Effector CD8-positive, alpha-beta T cell (primary cell): ENCODE results near the gene PDCD1.

Experiments
- DNase-seq: peaks from one replicate; lab custom pipeline; 2025; lab: John Stamatoyannopoulos, UW

Gene PDCD1

DNA sequence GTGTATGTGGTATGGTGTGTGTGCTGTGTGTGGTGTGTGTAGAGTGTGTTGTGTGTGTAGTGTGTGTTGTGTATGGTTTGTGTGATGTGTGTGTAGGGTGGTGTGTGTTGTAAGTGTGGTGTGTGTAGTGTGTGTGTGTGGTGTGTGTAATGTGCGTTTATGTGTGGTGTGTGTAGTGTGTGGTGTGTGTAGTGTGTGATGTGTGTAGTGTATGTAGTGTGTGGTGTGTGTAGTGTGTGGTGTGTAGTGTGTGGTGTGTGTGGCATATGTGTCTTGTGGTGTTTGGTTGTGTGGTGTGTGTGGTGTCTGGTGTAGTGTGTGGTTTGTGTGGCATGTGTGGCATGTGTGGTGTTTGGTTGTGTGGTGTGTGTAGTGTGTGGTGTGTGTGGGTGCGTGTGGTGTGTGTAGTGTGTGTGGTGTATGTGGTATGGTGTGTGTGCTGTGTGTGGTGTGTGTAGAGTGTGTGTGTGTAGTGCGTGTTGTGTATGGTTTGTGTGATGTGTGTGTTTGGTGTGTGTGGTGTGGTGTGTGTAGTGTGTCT is 6.8 kb upstream of the PDCD1 start:
- no peak for DNase-seq

DNA sequence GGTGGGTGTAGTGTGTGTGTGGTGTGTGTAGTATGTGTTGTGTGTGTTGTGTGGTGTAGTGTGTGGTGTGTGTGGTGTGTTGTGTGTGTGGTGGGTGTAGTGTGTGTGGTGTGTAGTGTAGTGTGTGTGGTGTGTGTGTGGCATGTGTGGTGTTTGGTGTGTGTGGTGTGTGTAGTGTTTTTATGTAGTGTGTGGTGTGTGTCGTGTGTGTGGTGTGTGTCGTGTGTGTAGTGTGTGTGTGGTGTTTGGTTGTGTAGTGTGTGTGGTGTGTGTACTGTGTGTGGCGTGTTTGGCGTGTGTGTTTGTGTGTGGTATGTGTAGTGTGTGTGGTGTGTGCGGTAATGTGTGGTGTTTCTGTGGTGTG is 6.1 kb upstream of the PDCD1 start:
- DNase-seq: no peak

DNA sequence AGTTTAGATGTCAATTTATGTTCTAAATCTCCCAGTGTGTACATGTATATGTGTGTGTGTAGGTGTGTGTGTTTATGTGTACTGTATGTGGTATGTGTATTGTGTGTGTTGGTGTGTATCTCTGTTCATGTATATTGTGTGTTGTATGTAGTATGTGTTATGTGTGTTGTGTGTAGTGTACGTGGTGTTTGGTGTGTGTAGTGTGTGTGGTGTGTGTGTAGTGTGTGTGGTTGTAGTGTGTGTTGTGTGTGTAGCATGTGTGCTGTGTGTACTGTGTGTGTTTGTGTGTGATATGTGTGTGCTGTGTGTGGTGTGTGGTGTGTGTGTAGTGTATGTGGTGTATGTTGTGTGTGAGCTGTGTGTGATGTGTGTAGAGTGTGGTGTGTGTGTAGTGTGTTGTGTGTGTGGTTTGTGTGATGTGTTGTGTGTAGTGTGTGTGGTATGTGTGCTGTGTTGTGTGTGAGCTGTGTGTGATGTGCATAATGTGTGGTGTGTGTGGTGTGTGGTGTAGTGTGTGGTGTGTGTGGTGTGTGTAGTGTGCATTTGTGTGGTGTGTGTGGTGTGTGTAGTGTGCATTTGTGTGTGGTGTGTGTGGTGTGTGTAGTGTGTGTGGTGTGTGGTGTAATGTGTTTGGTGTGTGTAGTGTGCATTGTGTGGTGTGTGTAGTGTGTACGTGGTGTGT is 5.6 kb upstream of the PDCD1 start:
- no peak for DNase-seq

DNA sequence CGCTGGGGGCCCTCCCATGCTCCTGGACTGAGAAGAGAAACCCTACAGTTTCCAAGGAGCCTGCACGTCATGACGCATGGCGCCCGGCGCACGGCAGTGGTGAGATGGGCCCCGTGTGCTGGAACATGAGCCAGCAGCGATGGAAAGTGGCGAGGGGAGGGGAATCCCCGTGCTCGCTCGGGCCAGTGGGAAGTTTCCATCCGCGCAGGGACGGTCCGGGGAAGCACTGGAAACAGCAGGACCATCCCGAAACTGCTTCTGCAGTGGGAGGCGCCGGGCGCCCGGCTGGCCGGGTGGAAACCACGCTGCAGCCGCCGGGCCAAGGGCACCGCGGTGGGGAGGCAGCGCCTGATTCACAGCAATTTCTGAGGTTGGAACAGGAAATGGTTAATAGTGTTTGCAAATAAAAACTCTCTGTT is 4.9 kb upstream of the PDCD1 start:
- no peak for DNase-seq

DNA sequence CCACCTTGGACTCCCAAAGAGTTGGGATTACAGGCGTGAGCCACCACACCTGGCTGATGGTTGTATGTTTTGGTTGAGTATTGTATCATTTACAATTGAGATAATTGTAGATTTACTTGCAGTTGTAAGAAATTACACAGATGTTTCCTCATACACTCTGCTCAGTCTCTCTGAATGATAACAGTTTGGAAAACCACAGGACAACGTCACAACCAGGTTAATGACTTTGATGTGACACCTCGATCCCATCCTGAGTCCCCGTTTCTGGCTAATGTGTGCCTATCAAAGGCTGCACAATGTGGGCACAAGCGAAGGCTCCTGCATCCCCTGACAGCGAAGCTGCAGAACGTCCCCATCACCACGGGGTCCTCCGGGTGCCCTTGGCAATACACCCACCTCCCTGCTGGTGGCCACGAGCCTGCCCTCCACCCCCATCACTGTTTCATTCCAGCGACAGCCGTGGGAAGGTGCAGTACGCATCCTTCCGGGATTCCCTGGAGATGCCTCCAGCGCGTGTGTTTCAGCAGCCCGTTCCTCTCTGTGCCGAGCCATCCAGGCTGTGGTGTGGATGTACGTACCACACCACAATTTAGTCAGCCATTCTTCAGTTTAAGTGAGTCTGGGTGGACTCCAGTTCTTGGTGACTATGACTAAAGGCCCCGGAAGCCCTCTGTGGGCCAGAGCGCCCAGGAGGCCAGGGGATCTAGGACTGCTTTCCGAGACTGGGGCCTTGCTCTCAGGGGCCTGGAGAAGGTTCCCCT is 4.3 kb upstream of the PDCD1 start:
- no peak for DNase-seq

DNA sequence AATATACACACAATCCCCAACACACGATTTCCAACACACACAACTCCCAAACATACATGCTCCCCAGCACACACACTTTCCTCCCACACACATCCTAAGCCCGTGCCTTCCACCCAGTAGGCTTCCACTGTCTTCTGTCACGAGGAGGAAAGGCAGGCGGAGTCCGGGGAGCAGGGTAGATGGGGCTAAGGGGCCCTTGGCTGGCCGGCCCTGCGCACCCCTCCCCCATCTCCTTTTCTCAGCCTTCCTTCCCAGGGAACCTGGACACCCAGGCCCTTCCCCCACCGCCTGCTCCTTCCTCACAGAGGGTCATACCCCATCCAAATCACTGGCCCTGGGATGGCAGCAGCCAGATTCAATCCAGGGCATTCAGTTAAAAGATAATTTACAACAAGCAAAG is 3.4 kb upstream of the PDCD1 start:
- DNase-seq: no peak

DNA sequence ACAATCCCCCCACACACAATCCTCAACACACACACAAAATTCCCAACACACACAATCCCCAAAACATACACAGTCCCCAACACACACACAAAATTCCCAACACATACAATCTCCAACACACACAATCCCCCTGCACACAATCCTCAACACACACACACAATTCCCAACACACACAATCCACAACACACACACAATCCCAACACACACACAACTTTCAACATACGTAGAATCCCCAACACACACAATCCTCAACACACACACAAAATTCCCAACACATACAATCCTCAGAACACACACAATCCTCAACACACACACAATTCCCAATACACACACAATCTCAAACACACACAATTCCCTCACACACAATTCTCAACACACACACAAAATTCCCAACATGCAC is 2.6 kb upstream of the PDCD1 start:
- no peak for DNase-seq

DNA sequence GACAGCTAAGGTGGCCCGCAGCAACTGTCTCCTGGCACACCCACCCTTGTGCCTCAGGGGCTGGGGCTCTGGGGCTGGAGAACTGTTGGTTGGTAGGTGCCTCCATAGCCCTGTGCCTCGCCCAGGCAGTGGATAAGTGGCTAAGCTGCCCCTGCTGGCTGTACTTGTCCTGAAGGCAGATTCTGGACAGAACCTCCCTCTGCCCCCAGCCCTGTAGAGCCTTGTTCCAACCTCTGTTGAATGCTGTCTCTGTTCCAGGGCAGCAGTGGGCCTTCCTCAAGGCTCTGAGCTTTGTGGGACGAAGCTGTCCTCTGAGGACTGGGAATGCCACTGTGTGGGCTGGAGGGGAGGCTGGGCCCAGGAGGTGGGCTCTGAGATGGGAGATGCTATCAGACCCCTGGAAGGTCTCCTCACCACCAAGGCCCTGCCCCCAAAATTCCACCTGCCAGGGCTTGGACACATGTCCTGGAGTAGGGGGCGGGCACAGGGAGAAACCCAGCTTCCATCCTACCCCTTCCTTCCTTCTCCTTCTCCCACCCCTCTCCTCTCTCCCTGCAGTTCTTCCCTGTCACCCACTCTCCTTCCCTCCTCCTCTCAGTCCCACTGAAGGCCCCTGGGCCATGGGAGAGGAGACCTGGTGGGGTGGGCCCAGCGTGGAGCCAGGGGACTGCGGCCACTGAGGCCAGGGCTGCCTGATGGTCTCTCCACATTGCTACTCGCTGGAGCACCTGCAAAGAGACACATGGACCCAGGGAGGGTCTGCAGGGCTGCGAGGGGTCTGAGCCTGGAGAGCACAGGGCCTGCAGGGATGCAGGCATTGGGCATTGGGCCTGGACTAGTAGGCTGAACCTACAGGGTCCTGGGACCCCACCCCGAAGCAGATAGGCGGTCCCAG is 1.7 kb upstream of the PDCD1 start:
- no peak for DNase-seq

DNA sequence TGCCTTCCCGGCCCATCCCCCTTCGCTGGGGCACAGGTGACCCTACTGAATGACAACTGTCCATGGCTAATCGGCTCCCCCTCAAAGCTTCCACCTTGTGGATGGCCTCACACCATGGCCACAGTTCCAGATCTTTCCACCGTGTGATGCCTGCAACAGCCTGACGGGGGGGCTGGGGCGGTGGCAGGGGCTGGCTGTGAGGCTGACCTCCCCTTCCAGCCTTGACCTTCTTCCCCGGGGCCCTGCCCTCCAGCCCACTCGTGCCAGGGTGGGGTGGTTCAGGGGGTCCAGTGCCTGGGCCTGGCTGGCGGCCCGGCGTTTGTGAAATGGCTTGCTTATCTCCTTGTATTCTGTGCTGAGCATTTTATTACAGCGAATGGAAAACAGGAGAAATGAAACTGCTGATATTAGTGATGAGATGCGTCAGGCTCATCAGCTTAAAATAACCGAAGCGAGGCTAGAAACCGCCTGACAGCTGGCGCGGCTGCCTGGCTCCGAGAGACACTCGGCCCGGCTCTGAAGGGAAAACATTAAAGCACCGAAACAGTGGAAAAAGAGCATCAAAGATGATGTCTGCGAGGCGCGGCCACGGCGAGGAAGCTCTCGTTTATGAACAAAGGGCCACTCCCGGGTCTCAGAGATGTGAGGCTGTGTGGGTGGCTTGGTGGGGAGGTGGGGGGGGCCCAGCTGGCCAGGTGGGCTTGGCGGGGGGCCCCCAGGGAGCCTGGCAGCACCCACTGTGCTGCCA is 916 bp upstream of the PDCD1 start:
- DNase-seq: no peak

DNA sequence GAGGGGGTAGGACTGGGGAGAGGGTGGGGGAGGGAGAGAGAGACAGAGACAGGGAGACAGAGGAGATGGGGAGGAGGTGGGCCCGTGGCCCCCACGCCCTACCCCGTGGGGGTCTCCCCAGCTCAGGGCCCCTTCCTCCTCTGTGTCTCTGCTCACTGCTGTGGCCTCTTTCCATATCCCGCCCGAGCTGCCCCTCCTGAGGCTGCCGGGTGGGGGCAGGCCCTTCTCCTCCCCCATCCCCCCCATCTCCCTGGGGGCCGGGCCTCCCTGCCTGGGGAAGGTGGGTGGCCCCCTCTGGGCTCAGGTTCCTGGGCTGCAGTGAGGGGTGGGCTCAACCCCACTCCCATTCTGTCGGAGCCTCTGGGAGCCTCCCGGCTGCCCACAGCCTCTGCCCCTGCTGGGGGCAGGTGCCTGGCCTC is 332 bp upstream of the PDCD1 start:
- DNase-seq: no peak

DNA sequence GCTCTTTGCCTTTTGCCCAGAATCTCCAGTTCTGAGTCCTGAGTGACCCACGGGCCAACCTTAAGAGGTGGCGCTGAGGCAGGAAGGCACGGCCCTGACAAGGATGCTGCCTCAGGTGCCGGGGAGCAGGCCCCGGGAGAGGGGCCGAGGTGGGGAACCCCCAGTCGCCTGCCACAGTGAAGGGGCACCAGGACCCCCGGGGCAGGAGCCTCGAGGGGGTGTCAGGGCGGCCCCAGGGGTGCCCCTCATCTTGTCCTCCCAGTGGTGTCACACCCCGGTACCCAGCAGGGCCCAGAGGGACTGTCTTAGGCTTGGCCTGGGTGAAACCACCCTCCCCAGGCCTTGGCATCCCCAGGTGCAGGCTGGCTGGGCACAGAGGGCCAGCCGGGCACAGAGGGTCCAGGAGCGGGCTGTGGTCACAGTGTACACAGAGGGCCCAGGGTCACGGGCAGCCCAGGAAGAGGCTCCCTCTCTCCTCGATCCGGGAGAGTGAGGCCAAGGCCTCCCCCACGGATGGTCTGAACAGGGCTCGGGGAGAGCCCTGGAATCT is 1.0 kb downstream of the PDCD1 start:
- DNase-seq: no peak

DNA sequence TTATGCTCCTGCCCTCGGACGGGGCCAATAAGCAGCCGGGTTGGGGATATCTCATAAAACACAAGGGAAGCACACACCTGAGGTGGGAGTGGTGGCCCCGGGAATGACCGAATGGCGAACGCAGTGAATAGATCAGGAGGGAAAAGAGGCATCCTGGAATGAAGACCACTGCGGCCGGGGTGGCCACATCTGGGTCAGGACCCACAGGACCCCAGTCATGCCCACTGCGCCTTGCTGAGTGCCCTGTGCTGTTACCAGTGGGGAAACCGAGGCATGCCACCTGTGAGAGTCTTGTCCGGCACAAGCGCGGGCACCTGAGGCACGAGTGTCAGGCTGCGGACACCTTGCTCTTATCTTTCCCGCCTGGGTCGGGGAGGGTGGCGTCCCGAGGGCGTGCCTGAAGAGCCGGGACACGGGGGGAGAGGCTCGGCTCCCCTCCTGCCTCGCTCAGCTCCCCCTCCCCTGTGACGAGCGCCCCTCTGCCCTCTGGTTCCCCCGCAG is 1.6 kb downstream of the PDCD1 start:
- DNase-seq: no peak

DNA sequence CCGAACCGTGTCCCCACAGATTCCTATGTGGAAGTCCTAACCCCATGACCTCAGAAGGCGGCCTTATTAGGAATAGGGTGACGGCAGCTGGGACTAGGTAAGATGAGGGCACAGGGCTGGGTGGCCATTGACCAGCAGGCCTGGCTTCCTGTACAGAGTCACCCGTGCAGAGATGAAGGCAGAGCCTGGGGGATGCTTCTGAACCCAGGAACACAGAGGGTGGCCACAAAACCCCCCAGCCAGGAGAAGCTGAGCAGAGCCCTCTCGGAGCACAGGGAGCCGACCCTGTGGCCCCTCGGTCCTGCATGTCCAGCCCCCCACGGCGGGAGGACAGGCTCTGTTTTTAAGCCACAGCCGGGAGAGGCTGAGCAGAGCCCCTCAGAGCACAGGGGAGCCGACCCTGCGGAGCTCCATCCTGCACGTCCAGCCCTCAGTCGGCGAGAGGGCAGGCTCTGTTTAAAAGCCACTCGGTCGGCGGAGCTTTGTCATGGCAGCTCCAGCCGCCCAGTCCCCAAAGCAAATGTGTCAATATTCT is 2.7 kb downstream of the PDCD1 start:
- DNase-seq: no peak

DNA sequence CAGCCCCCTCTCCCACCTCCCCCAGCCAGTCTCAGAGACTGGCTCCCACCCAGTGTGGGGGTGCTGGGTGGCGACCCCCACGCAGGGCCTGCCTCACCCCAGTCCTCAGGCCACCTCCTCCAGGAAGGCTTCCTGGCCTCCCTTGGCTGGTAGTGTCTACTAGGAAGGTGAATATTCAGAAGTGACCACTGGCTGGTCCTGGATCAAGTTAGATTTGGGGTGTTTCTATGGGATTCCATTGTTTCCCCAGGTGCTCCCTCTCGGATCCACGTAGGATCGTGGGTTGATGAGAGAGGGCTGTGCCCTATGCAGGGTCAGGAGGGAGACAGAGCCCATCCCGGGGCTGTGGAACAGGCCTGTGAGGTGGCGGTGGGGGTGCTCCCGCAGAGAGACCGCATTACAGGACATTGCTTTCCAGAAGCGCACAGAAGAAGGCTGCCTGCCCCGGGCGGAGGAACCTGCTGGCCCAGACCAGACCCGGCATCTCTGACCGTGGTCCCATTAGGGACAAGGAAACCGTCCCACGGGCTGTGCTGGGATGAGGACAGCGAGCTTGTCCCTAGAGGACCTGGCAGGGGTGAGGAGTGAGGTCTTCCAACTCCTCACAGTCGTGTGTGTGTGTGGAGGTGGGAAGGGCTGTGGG is 3.3 kb downstream of the PDCD1 start:
- DNase-seq: no peak

DNA sequence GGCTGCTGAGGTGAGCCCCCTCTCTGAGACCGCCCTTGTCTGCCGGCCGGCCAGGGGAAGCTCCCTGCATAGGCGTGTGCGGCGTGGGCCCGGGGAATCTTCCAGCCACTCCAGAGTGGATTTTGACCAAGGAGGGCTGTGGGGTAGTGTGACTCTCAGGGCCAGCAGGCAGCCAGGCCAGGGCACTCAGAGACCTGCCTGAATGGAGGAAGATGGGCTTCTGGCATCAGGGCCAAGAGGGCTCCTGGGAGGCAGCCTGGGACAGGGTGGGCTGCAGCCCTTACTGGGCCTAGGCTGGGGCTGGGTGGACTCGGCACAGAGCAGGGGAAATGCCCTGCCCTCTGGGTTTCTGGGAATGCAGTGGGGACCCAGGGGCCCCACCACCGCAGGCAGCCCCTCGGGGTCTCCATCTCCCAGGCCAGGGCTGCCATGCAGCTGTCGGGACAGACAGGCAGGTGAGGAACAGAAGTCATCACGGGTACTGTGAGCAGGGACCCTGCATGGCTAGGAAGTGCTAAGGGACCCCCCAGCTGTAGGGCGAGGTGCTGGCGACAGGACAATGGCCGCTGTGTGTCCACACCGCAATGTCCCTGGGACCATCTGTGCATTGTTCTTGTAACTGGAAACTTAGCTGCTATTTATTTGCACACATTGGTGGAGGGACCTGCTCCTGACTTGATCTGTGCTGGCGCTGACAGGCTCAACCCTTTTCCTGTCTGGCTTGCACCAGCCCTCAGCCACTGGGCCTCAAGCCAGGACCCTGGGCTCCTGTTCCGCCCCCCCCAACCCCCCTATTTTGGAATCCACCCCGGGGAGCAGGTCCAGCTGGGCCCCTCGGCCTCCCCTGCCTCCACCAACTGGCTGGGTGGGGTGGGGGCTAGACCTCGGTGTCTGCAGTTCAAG is 4.1 kb downstream of the PDCD1 start:
- no peak for DNase-seq

DNA sequence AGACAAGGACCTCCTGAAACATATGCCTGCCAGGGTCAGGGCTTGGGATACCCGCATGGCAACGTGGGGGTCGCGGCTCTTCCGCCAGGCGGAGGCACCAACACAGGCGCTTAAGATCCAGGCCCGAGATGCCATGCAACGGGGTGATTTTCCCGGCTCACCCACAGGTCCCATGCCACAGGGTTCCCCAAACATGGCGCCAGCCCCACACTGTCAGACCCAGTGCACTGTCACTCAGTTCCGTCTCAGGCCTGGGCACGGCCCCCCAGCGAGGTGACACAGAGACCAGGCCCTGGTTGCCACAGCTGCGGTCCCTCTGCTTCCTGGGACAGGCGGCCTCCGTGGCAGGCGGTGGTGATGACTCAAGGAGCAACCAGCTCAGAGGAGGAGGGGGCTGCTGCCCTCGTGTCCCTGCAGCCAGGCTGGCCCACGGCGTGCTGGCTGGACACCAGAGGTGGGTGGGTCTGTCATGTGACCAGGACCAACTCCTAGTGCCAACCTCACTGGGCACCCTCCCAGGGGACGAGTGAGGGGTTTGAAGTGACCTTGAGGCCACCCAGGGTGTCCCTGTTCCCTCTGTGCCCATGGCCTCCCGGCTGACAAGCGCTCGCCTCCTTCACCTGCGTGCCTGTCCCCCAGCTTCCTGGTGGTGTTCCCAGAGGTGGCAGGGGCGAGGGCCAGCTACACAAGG is 4.9 kb downstream of the PDCD1 start:
- no peak for DNase-seq

DNA sequence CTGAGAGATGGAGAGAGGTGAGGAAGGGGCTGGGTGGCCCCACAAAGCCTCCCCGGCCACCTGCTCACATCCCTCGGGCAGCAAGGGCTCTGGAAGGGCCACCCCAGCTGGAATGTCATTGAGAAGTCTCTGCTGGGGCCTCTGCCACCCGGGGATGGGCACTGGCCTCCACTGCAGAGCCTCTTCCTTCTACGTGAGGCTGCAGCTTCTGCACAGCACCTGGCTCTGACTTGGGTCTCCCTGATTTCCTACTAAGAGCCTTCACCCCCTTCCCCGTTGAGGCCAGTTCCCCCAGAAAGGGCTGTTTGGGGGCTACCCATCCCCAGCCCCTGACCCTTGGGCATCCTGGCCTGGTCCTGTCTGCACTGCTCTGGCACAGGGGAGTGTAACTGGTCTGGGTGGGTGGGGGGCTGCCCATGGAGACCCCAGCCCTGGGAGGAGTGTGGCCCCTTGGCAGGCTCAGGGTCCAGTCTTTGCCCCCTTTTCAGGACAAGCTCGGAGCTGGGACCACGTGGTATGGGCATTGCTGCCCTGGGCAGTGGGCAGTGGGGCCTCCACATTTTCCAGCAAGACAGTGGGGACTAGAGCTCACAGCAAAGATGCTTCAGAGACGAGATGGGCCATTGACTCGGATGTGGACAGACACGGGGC is 5.6 kb downstream of the PDCD1 start:
- DNase-seq: no peak
